Activated naive CD8-positive, alpha-beta T cell treated with anti-CD3 and anti-CD28 coated beads, Interleukin-2, amount 50 U/mL, for 24 hours (primary cell): Measurements from ENCODE around the gene EXOSC7.

Source experiments
- ATAC-seq: fragments of 150-1000 bp; cut with Tn5 transposase; one replicate; pipeline ENCODE4 v1.10.0; 2021
- DNase-seq: peaks from one replicate; pipeline ENCODE4 v3.0.0; 2021
- H3K27ac Mint-ChIP-seq: one replicate; pipeline ENCODE4 v1.8.0; 2021; ENCODE audit warnings: mild to moderate bottlenecking, mixed read lengths
- H3K27me3 Mint-ChIP-seq: one replicate; pipeline ENCODE4 v1.8.0; 2021; ENCODE audit warnings: mixed read lengths
- H3K36me3 Mint-ChIP-seq: one replicate; pipeline ENCODE4 v1.8.0; 2021; ENCODE audit warnings: low read depth, mixed read lengths
- H3K4me1 Mint-ChIP-seq: one replicate; pipeline ENCODE4 v1.8.0; 2021; ENCODE audit warnings: mixed read lengths
- H3K4me3 Mint-ChIP-seq: one replicate; pipeline ENCODE4 v1.8.0; 2021; ENCODE audit warnings: mild to moderate bottlenecking, moderate library complexity, mixed read lengths
- H3K9me3 Mint-ChIP-seq: one replicate; pipeline ENCODE4 v1.8.0; 2021; ENCODE audit warnings: mixed read lengths

Gene EXOSC7

GRCh38 chr3:44954304-44954703 lies 21.7 kb upstream of the EXOSC7 start:
- H3K27me3 Mint-ChIP-seq, result no peaks in the 10 kb centered on the region
- peaks cover 2% of the 10 kb centered on the region for H3K36me3 Mint-ChIP-seq

GRCh38 chr3:44954962-44955361 lies 21.1 kb upstream of the EXOSC7 start:
- Mint-ChIP-seq H3K27me3 (no peaks in the 10 kb centered on the region), H3K9me3 (no peaks in the 10 kb centered on the region), H3K36me3 (peaks cover 2% of the 10 kb centered on the region), H3K4me1 (peaks cover 2% of the 10 kb centered on the region), H3K4me3 (no peak overlapping the region), H3K27ac (no peak overlapping the region)
- DNase-seq, result no peak
- peak; percentile 49 for ATAC-seq

More at GRCh38 chr3:44954304-44954703, 21.7 kb upstream of the EXOSC7 start:
- Mint-ChIP-seq H3K4me1 (peaks cover 2% of the 10 kb centered on the region), H3K9me3 (no peaks in the 10 kb centered on the region), H3K4me3 (no peak overlapping the region), H3K27ac (no peak overlapping the region)
- no peak for ATAC-seq
- DNase-seq, result no peak

- H3K9me3 Mint-ChIP-seq, result no peaks in the 10 kb centered on the region
- H3K4me1 Mint-ChIP-seq, result peaks cover 6% of the 10 kb centered on the region
- H3K4me3 Mint-ChIP-seq, result no peak overlapping the region
- peaks cover 2% of the 10 kb centered on the region for H3K36me3 Mint-ChIP-seq
- ATAC-seq, result no peak
- DNase-seq, result no peak
- no peak overlapping the region for H3K27ac Mint-ChIP-seq
- H3K27me3 Mint-ChIP-seq, result no peaks in the 10 kb centered on the region
These were observed 20.1 kb upstream of the EXOSC7 start for GRCh38 chr3:44955917-44956316.

GRCh38 chr3:44957986-44958385 lies 18.1 kb upstream of the EXOSC7 start:
- Mint-ChIP-seq H3K4me3 (no peak overlapping the region), H3K36me3 (peaks cover 2% of the 10 kb centered on the region), H3K9me3 (no peaks in the 10 kb centered on the region), H3K4me1 (peaks cover 6% of the 10 kb centered on the region), H3K27me3 (no peaks in the 10 kb centered on the region), H3K27ac (no peak overlapping the region)
- DNase-seq (no peak), ATAC-seq (no peak)

- Mint-ChIP-seq H3K27ac (no peak overlapping the region), H3K9me3 (no peaks in the 10 kb centered on the region), H3K4me1 (peaks cover 6% of the 10 kb centered on the region), H3K27me3 (no peaks in the 10 kb centered on the region), H3K36me3 (peaks cover 2% of the 10 kb centered on the region), H3K4me3 (no peak overlapping the region)
- DNase-seq (no peak), ATAC-seq (no peak)
These were observed 17.7 kb upstream of the EXOSC7 start for GRCh38 chr3:44958386-44958785.

GRCh38 chr3:44960387-44961026 lies 15.5 kb upstream of the EXOSC7 start:
- ATAC-seq (peak; percentile 20), DNase-seq (no peak)
- Mint-ChIP-seq H3K4me3 (no peak overlapping the region), H3K27me3 (no peaks in the 10 kb centered on the region), H3K27ac (no peak overlapping the region), H3K36me3 (no peaks in the 10 kb centered on the region), H3K4me1 (peaks cover 5% of the 10 kb centered on the region), H3K9me3 (no peaks in the 10 kb centered on the region)

GRCh38 chr3:44961888-44962287 lies 14.2 kb upstream of the EXOSC7 start:
- Mint-ChIP-seq H3K27ac (no peak overlapping the region), H3K9me3 (no peaks in the 10 kb centered on the region), H3K4me3 (no peak overlapping the region), H3K4me1 (peaks cover 13% of the 10 kb centered on the region), H3K27me3 (no peaks in the 10 kb centered on the region), H3K36me3 (no peaks in the 10 kb centered on the region)
- no peak for ATAC-seq
- DNase-seq, result no peak

- Mint-ChIP-seq H3K36me3 (no peaks in the 10 kb centered on the region), H3K27ac (no peak overlapping the region), H3K9me3 (no peaks in the 10 kb centered on the region), H3K27me3 (no peaks in the 10 kb centered on the region), H3K4me1 (peaks cover 22% of the 10 kb centered on the region), H3K4me3 (no peak overlapping the region)
- DNase-seq (no peak), ATAC-seq (no peak)
These were observed 13.2 kb upstream of the EXOSC7 start for GRCh38 chr3:44962621-44963393.

GRCh38 chr3:44963571-44964325 lies 12.3 kb upstream of the EXOSC7 start:
- no peaks in the 10 kb centered on the region for H3K27me3 Mint-ChIP-seq
- no peaks in the 10 kb centered on the region for H3K36me3 Mint-ChIP-seq
- ATAC-seq (no peak), DNase-seq (no peak)
- H3K27ac Mint-ChIP-seq, result no peak overlapping the region
- no peak overlapping the region for H3K4me3 Mint-ChIP-seq
- peaks cover 31% of the 10 kb centered on the region for H3K4me1 Mint-ChIP-seq
- no peaks in the 10 kb centered on the region for H3K9me3 Mint-ChIP-seq

GRCh38 chr3:44965165-44965564 lies 10.9 kb upstream of the EXOSC7 start:
- H3K4me3 Mint-ChIP-seq, result no peak overlapping the region
- DNase-seq (no peak), ATAC-seq (no peak)
- no peak overlapping the region for H3K27ac Mint-ChIP-seq
- H3K27me3 Mint-ChIP-seq, result no peaks in the 10 kb centered on the region
- H3K4me1 Mint-ChIP-seq, result peaks cover 46% of the 10 kb centered on the region
- no peaks in the 10 kb centered on the region for H3K36me3 Mint-ChIP-seq
- no peaks in the 10 kb centered on the region for H3K9me3 Mint-ChIP-seq

- Mint-ChIP-seq H3K27ac (no peak overlapping the region), H3K4me1 (peaks cover 52% of the 10 kb centered on the region), H3K27me3 (no peaks in the 10 kb centered on the region), H3K36me3 (no peaks in the 10 kb centered on the region), H3K4me3 (no peak overlapping the region), H3K9me3 (no peaks in the 10 kb centered on the region)
- peak; percentile 42 for ATAC-seq
- DNase-seq, result no peak
These were observed 9.2 kb upstream of the EXOSC7 start for GRCh38 chr3:44966795-44967278.

GRCh38 chr3:44968447-44968858 lies 7.6 kb upstream of the EXOSC7 start:
- peaks cover 56% of the 10 kb centered on the region for H3K4me1 Mint-ChIP-seq
- H3K36me3 Mint-ChIP-seq, result peaks cover 2% of the 10 kb centered on the region
- ATAC-seq, result no peak
- H3K4me3 Mint-ChIP-seq, result no peak overlapping the region
- DNase-seq, result no peak
- H3K9me3 Mint-ChIP-seq, result no peaks in the 10 kb centered on the region
- no peak overlapping the region for H3K27ac Mint-ChIP-seq
- H3K27me3 Mint-ChIP-seq, result no peaks in the 10 kb centered on the region

GRCh38 chr3:44969154-44969827 lies 6.8 kb upstream of the EXOSC7 start:
- Mint-ChIP-seq H3K27me3 (no peaks in the 10 kb centered on the region), H3K27ac (no peak overlapping the region), H3K4me1 (peaks cover 58% of the 10 kb centered on the region), H3K4me3 (no peak overlapping the region), H3K9me3 (no peaks in the 10 kb centered on the region), H3K36me3 (peaks cover 2% of the 10 kb centered on the region)
- DNase-seq, result no peak
- ATAC-seq, result no peak

GRCh38 chr3:44969828-44970179 lies 6.2 kb upstream of the EXOSC7 start:
- Mint-ChIP-seq H3K9me3 (no peaks in the 10 kb centered on the region), H3K4me1 (peaks cover 63% of the 10 kb centered on the region), H3K4me3 (no peak overlapping the region), H3K36me3 (peaks cover 2% of the 10 kb centered on the region), H3K27ac (no peak overlapping the region), H3K27me3 (no peaks in the 10 kb centered on the region)
- DNase-seq, result no peak
- no peak for ATAC-seq
